Measurements from ENCODE around the gene ZFP36.

DNA sequence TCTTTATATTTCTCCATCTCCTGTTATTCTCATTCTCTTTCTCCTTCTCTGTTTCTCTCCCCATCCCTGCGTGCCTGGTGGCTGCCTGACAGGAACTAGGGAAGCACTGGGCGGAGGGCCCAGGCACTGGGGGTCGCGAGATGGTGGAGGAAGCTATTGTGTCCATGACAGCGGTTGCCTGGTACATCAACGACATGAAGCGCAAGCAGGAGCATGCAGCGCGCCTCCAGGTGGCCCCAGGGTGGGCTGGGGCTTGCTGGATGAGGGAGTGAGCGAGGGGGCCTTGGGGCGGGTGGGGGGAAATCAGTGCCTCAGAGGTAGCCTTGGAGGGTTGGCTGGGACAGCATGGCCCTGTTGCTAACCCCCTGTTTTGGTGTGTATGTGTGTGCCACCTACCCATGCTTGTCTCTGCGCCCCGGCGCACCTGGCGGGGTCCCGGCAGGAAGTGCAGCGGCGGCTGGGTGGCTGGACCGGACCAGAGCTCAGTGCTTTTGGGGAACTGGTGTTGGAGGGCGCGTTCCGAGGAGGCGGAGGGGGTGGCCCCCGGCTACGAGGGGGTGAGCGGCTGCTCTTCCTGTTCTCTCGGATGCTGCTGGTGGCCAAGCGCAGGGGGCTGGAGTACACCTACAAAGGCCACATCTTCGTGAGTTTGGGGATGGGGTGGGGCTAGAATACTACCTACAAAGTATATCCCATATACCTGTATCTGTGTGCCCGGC, 11.0 kb downstream of the ZFP36 start:
- TF ChIP-seq, protein P1, sequence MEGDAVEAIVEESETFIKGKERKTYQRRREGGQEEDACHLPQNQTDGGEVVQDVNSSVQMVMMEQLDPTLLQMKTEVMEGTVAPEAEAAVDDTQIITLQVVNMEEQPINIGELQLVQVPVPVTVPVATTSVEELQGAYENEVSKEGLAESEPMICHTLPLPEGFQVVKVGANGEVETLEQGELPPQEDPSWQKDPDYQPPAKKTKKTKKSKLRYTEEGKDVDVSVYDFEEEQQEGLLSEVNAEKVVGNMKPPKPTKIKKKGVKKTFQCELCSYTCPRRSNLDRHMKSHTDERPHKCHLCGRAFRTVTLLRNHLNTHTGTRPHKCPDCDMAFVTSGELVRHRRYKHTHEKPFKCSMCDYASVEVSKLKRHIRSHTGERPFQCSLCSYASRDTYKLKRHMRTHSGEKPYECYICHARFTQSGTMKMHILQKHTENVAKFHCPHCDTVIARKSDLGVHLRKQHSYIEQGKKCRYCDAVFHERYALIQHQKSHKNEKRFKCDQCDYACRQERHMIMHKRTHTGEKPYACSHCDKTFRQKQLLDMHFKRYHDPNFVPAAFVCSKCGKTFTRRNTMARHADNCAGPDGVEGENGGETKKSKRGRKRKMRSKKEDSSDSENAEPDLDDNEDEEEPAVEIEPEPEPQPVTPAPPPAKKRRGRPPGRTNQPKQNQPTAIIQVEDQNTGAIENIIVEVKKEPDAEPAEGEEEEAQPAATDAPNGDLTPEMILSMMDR (IDR thresholded peaks at IDR 0.05), result no peak
- TF ChIP-seq EZH2 (IDR thresholded peaks at IDR 0.05; ENCODE audit: borderline replicate concordance, insufficient read depth, low read depth, low read length, poor library complexity, severe bottlenecking), result no peak

Measured in B cell (primary cell).